GM18498 (cell line): Measurements from ENCODE around the gene UIMC1.

Experiments used
- ATAC-seq: cut with Tn5 transposase; IDR thresholded peaks from one replicate; pipeline ENCODE4 v1.9.1; 2021; ENCODE audit warnings: mild to moderate bottlenecking, moderate library complexity; ENCODE audit not compliant: unreplicated experiment

UIMC1 gene

GRCh38 chr5:176904276-176904675, 102.3 kb downstream of the UIMC1 start:
- ATAC-seq = no peak

GRCh38 chr5:176902911-176903664, 103.5 kb downstream of the UIMC1 start:
- no peak for ATAC-seq

GRCh38 chr5:176902102-176902814, 104.3 kb downstream of the UIMC1 start:
- ATAC-seq = no peak

- ATAC-seq = no peak
Observed at GRCh38 chr5:176901260-176902101, 105.1 kb downstream of the UIMC1 start.

- no peak for ATAC-seq
Observed at GRCh38 chr5:176900780-176901204, 105.8 kb downstream of the UIMC1 start.

- no peak for ATAC-seq
Observed at GRCh38 chr5:176899946-176900779, 106.4 kb downstream of the UIMC1 start.

GRCh38 chr5:176899296-176899891, 107.2 kb downstream of the UIMC1 start, which contains the start of gene HK3:
TSS of gene HK3 (minus strand) at chr5:176899346. CDS start at chr5:176896159, 3,187 bp downstream.
- no peak for ATAC-seq

GRCh38 chr5:176897263-176897662, 109.3 kb downstream of the UIMC1 start:
- no peak for ATAC-seq

- ATAC-seq = no peak
Observed at GRCh38 chr5:176895831-176896230, 110.7 kb downstream of the UIMC1 start.

- no peak for ATAC-seq
Observed at GRCh38 chr5:176894298-176894697, 112.3 kb downstream of the UIMC1 start.

- no peak for ATAC-seq
Observed at GRCh38 chr5:176892663-176893062, 113.9 kb downstream of the UIMC1 start.

GRCh38 chr5:176891331-176891958, 115.1 kb downstream of the UIMC1 start:
- no peak for ATAC-seq

- ATAC-seq = no peak
Observed at GRCh38 chr5:176890455-176891330, 115.9 kb downstream of the UIMC1 start.

GRCh38 chr5:176889321-176890280, 117.0 kb downstream of the UIMC1 start:
- no peak for ATAC-seq

GRCh38 chr5:176888865-176889165, 117.8 kb downstream of the UIMC1 start:
- ATAC-seq = no peak

GRCh38 chr5:176888016-176888864, 118.3 kb downstream of the UIMC1 start:
- no peak for ATAC-seq
